ENCODE data around the gene EYS.
"Not testable (repeated sequence)": the region's sequence is repeated elsewhere in the genome, so short reads cannot be mapped to it uniquely, and the experiment has no call there.

The EYS gene

DNA sequence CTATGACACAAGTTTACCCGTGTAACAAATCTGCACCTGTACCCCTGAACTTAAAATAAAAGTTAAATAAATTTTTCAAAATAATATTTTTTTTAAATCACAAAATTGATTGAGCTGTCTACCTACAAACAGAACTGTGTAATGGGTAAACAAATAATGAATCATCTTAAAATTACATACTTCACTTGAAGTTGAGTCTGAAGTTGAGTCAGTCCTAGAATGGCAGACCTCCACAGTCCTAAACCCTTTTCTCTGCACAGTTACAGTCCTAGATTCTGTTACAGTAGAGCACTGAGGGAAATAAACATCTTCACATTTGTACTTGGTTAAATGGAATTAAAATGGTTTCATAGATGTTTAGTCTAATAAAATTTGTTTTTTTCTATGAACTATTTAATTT, 1190.6 kb downstream of the EYS start:
- no peak for DNase-seq
- Mint-ChIP-seq H3K36me3 (no peaks in the 10 kb centered on the region), H3K27me3 (no peaks in the 10 kb centered on the region), H3K27ac (no peak overlapping the region), H3K4me3 (no peak overlapping the region), H3K9me3 (peaks cover 9% of the 10 kb centered on the region), H3K4me1 (no peaks in the 10 kb centered on the region)
- CTCF ChIA-PET = no interaction called here

DNA sequence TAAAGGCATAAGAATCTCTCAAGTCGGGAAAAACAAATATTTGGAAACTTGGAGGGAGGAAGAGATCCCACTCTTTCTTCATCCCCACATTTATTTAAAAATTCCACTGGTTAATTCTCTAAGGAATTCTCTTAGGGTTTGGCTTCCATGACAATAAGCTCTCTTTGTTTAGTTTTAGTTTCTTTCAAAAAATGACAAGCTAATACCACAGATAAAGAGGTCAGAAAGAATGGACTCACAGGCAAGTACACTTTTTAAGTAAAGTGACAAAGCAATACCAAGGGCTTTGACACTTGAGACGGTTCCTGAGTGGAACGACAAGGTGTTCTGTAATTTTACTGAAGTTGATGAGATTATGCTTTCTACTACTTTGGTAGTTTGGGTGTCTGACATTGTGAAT, 1199.4 kb downstream of the EYS start:
- Mint-ChIP-seq H3K4me1 (no peaks in the 10 kb centered on the region), H3K36me3 (no peaks in the 10 kb centered on the region), H3K27me3 (no peaks in the 10 kb centered on the region), H3K4me3 (no peak overlapping the region), H3K27ac (no peak overlapping the region), H3K9me3 (peaks cover 8% of the 10 kb centered on the region)
- CTCF ChIA-PET = no interaction called here
- DNase-seq = no peak

DNA sequence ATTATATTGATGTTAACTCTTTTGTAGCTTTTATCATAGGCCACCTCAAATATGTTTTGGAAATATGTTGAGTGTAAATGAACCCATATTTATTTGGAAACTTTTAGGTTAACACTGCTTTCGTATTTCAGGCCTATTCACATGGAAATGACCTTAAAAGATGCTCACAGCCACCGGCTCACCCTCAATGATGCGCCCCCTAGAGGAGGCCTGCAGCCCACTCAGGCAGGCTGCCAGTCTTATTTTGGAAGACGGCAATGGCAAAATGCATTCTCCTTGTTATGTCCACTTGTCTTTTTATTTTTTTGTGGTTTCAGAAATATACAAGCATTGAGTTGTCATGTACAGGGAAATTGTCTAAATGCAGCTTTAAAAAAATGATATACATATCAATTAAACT, 1201.7 kb downstream of the EYS start:
- no peak overlapping the region for H3K4me3 Mint-ChIP-seq

DNA sequence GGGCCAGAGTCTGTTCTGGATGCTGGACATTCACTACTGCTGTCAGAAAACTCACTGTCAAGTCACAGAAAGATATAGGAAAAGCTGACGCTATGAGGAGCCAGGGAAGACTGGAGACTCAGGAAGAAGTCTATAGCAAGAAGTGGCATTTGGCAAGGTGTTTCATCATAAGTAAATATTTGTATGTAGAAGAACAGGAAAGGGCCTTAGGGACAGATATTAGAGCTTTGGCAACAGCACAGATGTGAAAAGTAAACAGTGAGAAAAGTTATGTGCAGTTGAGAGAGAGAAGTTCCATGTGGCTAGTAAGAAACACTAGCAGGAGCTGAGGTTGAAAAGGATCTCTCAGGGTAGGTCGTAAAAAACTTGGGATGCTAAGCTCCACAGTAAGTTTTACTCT, 1202.5 kb downstream of the EYS start:
- H3K4me3 Mint-ChIP-seq = no peak overlapping the region
- DNase-seq = no peak
- no peaks in the 10 kb centered on the region for H3K4me1 Mint-ChIP-seq
- no peaks in the 10 kb centered on the region for H3K36me3 Mint-ChIP-seq
- H3K9me3 Mint-ChIP-seq = peaks cover 6% of the 10 kb centered on the region
- no peak overlapping the region for H3K27ac Mint-ChIP-seq
- H3K27me3 Mint-ChIP-seq = no peaks in the 10 kb centered on the region
- CTCF ChIA-PET = no interaction called here

More for the DNA sequence above, 1201.7 kb downstream of the EYS start:
- no peak overlapping the region for H3K27ac Mint-ChIP-seq
- peaks cover 6% of the 10 kb centered on the region for H3K9me3 Mint-ChIP-seq
- no peak for DNase-seq
- no peaks in the 10 kb centered on the region for H3K4me1 Mint-ChIP-seq
- CTCF ChIA-PET = interaction anchor here (0.6 kb wide), 1 partner anchor 22 kb away, joined by 4 read pairs; no protein-coding TSS in a partner anchor
- H3K27me3 Mint-ChIP-seq = no peaks in the 10 kb centered on the region
- H3K36me3 Mint-ChIP-seq = no peaks in the 10 kb centered on the region

DNA sequence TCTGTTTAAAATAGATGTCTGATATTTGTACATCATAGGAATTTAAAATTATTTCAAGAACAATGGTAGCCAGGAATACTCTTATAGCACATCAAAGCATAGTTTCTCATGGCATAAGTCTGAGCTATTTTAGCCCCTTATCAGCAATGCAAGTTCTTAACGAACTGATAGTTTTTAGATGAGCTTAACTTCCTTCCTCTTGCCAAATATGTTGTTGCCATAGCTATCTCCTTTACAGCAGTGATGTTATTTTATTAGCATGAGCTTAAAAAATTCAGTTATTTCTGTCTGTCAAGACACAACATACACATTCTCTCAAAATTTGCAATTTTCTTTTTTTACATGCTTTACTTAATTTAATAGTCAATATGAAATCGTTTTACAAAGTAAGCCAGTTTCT, 1204.2 kb downstream of the EYS start:
- H3K27me3 Mint-ChIP-seq = no peaks in the 10 kb centered on the region
- H3K9me3 Mint-ChIP-seq = peaks cover 6% of the 10 kb centered on the region
- DNase-seq = no peak
- no peaks in the 10 kb centered on the region for H3K4me1 Mint-ChIP-seq
- no peak overlapping the region for H3K27ac Mint-ChIP-seq
- no peak overlapping the region for H3K4me3 Mint-ChIP-seq
- no peaks in the 10 kb centered on the region for H3K36me3 Mint-ChIP-seq
- CTCF ChIA-PET = no interaction called here

DNA sequence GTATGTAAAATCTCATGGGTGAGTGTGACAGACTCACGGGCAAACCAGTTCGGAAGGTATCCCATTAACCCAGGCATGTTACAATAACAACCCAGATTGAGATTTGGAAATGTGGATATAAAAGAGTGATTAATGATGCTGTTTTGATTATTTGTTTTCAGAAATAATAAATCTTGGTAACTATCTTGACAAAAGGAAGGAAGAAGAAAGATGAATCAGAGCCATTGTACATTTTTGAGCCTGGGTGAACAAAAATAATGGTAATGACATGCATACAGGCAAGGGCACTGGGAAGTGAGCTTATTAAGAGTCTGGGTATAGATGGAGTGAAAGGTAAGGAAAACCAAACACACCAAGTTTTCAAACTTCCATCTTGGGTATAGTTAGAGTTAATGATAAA, 1209.4 kb downstream of the EYS start:
- Mint-ChIP-seq H3K27me3 (no peaks in the 10 kb centered on the region), H3K4me3 (no peak overlapping the region), H3K9me3 (no peaks in the 10 kb centered on the region), H3K36me3 (no peaks in the 10 kb centered on the region), H3K27ac (no peak overlapping the region), H3K4me1 (no peaks in the 10 kb centered on the region)
- DNase-seq = no peak
- CTCF ChIA-PET = no interaction called here

DNA sequence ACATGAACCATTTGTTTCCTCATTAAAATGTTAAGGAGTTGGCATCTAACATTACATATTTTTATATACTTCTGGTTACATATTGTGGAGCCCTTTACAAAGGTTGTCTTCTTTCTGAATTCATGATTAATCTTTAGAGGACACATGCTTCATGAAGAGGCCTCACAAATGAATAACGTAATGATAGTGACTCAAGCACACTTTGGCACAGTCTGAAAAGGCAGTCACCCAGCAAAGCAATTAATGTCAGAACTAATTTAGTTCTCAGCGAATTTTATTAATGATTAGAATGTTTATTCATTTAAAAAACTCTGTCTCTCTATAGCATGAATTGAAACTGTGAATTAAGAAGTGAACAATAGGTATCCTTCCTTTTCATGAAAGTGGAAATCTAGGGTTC, 1217.3 kb downstream of the EYS start:
- H3K27ac Mint-ChIP-seq = no peak overlapping the region

DNA sequence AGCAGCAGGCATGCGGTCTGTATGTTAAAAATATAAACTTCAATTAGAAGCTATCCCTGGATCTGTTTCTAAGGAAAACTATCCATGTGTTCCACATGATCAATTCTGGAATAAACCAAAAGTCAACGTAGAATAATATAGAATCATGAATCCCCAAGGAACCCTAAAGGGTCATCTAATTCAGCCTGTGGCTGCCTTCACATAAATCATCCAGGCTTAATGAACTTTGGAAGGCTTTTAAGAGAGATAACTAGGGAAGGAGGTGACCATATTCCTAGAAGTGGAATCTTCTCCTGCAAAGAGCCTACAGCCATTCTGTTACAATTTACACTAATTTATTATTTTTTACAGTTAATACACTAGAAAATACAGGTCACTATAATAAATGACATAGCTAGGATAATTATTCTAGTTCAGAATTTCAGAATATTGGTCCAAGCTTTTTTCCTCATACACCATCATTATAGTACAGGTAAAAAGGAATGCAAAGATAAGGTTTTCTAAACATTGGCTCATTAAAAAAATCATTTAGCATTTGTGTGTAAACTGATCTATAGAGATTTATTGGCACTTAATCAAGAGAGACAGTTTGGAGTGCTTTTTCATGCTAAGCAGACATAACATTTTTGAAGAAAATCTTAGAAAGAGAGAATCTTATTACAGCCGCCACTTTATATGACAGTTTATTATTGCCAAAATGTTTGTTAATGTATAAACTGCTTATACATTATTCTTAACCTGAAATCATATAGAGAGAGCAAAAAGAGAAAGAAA, 1220.3 kb downstream of the EYS start:
- CTCF ChIA-PET = no interaction called here
- no peaks in the 10 kb centered on the region for H3K27me3 Mint-ChIP-seq

More for the DNA sequence above, 1217.3 kb downstream of the EYS start:
- no peaks in the 10 kb centered on the region for H3K4me1 Mint-ChIP-seq
- H3K4me3 Mint-ChIP-seq = no peak overlapping the region
- H3K9me3 Mint-ChIP-seq = no peaks in the 10 kb centered on the region
- H3K36me3 Mint-ChIP-seq = no peaks in the 10 kb centered on the region
- CTCF ChIA-PET = no interaction called here
- no peaks in the 10 kb centered on the region for H3K27me3 Mint-ChIP-seq
- DNase-seq = no peak

DNA sequence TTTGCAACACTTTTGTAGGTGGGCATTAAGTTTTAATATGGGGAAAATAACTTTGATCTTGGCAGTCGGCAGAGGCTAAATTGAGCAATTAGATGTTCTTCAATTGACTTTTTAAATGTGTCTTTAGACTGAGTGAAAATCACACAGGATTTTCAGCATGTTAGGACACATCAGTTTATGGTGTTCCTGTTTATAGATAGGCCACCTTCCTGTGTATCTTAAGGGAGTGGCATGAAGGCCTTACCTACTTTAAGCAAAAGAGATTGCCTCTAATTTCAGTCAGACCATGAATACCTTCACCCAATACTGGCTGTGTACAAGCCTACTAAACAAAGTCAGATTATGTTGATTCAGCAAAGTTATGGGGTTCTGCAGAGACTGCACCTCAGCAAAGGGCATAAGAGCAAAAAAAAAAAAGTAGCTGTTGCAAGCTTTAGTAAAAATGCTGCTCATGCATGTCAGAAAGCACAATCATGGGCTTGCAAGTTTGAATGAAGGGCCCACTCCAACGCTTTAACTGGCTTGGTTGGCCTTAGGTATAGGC, 1223.0 kb downstream of the EYS start:
- Mint-ChIP-seq H3K4me3 (no peak overlapping the region), H3K36me3 (no peaks in the 10 kb centered on the region)
- CTCF ChIA-PET = no interaction called here

More for the DNA sequence above, 1220.3 kb downstream of the EYS start:
- no peaks in the 10 kb centered on the region for H3K4me1 Mint-ChIP-seq
- no peaks in the 10 kb centered on the region for H3K36me3 Mint-ChIP-seq
- DNase-seq = no peak
- no peak overlapping the region for H3K27ac Mint-ChIP-seq
- H3K9me3 Mint-ChIP-seq = no peaks in the 10 kb centered on the region
- no peak overlapping the region for H3K4me3 Mint-ChIP-seq

DNA sequence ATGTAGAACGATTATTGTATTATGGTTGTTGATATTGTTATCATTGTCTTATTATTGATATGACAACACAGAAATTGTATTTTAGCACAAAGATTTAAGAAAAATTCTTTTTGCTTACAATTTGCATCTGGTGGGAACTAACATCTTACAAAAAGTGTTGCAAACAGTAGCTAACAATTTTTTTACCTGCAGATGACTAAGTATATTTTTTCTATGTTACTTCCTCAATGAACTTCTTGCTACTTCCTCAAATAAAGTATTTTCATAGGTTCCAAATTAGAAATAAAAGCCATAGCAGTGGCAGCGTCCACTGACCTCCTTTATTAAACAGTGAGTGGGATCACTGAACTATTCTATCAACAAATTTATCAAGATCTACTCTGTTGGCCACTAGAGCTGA, 1224.4 kb downstream of the EYS start:
- H3K27me3 Mint-ChIP-seq = no peaks in the 10 kb centered on the region
- CTCF ChIA-PET = no interaction called here

More for the DNA sequence above, 1223.0 kb downstream of the EYS start:
- no peaks in the 10 kb centered on the region for H3K9me3 Mint-ChIP-seq
- H3K27me3 Mint-ChIP-seq = no peaks in the 10 kb centered on the region
- H3K27ac Mint-ChIP-seq = no peak overlapping the region
- DNase-seq = no peak
- no peaks in the 10 kb centered on the region for H3K4me1 Mint-ChIP-seq

DNA sequence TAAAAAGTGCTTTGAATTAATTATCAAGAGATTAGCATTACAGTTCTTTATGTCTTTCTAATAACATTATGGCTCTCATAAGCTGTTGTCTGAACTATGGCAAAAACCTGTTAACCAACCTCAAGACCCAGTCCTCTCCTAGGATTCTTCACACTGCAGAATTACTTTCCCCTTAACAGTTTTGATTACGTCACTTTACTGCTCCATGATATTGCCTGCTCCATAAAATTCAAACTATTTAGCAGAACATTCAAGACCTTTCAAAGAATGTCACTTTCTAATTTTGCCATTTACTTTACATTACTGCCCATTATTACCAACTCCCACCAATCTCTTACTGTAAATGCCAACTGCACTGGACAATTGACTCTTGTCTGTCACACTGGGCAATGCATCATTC, 1227.9 kb downstream of the EYS start:
- Mint-ChIP-seq H3K4me3 (no peak overlapping the region), H3K4me1 (no peaks in the 10 kb centered on the region), H3K27me3 (no peaks in the 10 kb centered on the region), H3K36me3 (no peaks in the 10 kb centered on the region), H3K9me3 (no peaks in the 10 kb centered on the region), H3K27ac (no peak overlapping the region)
- CTCF ChIA-PET = no interaction called here
- no peak for DNase-seq

More for the DNA sequence above, 1224.4 kb downstream of the EYS start:
- Mint-ChIP-seq H3K36me3 (no peaks in the 10 kb centered on the region), H3K4me1 (no peaks in the 10 kb centered on the region), H3K27ac (no peak overlapping the region), H3K4me3 (no peak overlapping the region), H3K9me3 (no peaks in the 10 kb centered on the region)
- no peak for DNase-seq

DNA sequence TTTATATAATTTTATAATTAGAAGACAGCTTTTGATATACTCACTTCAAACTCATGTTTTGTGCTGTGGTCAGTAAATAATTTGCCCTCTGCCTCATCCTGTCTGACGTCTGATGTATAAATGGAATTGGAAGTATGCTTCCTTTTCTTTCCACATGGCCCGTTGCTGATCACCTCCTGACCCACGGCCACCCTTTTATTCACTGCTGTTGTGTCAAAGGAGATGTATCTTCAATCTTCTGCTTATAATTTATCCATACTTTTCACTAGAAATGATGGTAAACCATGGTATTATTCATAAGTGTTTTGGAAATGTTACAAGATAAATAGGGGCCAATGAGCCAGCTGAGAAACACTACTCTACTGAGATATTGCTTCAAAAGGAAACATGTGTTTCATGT, 1229.6 kb downstream of the EYS start:
- Mint-ChIP-seq H3K4me1 (no peaks in the 10 kb centered on the region), H3K36me3 (no peaks in the 10 kb centered on the region), H3K27ac (no peak overlapping the region), H3K9me3 (no peaks in the 10 kb centered on the region), H3K27me3 (no peaks in the 10 kb centered on the region), H3K4me3 (no peak overlapping the region)
- no peak for DNase-seq
- CTCF ChIA-PET = no interaction called here

DNA sequence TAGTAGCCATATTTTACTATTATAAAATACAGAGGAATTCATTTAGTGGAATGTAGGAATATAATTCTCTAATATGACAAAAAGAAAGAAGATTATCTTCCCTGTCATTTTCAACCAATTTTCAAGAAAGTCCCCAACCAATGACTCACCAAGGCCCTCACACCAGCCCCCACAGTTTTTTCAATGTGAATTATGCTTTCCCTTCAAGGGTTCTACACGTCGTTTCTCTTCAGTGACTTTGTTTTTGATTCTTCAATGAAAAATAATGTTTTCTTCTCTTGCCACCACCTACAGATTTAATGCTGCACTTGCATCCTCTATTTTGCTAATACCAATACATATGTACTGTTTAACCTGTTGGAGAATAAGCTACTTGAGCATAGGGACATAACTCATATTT, 1230.1 kb downstream of the EYS start:
- H3K9me3 Mint-ChIP-seq = no peaks in the 10 kb centered on the region

DNA sequence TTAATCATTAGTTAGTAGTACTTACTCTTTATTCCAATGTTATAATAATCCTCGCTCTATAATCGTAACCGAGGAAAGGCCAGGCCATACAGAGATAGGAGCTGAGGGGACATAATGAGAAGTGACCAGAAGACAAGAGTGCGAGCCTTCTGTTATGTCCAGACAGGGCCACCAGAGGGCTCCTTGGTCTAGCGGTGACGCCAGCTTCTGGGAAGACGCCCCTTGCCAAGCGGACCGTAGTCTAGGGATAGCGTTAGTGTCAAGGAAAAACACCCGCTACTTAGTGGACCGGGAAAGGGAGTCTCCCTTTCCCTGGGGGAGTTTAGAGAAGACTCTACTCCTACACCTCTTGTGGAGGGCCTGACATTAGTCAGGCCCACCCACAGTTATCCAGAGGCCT, 1237.6 kb downstream of the EYS start:
- CTCF ChIA-PET = not testable (repeated sequence)

More for the DNA sequence above, 1230.1 kb downstream of the EYS start:
- Mint-ChIP-seq H3K27ac (no peak overlapping the region), H3K36me3 (no peaks in the 10 kb centered on the region), H3K4me3 (no peak overlapping the region), H3K27me3 (no peaks in the 10 kb centered on the region), H3K4me1 (no peaks in the 10 kb centered on the region)
- DNase-seq = no peak
- CTCF ChIA-PET = no interaction called here

DNA sequence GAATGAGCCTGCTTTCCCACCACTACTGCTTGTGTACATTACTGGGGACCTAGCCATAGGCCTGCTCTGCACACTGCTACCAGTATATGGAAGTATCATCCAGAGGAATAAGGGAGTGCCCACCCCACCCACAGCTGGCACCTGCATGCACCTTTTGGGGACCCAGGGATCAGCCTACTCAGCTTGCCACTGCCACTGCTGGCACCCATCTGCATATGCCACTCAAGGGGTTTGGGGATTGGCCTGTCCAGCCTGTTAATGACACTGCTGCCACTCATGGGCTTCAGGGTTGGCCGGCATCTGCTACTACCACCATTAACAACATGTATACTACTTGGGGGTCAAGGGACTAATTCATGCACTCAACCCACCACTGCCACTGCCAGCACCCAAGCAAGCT, 1239.4 kb downstream of the EYS start:
- Mint-ChIP-seq H3K27ac (no peak overlapping the region), H3K9me3 (peaks cover 15% of the 10 kb centered on the region), H3K36me3 (no peaks in the 10 kb centered on the region), H3K4me1 (no peaks in the 10 kb centered on the region), H3K4me3 (no peak overlapping the region), H3K27me3 (no peaks in the 10 kb centered on the region)
- no peak for DNase-seq
- CTCF ChIA-PET = interaction anchor here (0.5 kb wide), 1 partner anchor 396 kb away, joined by 4 read pairs; no protein-coding TSS in a partner anchor

More for the DNA sequence above, 1237.6 kb downstream of the EYS start:
- H3K36me3 Mint-ChIP-seq, H3K27ac Mint-ChIP-seq, H3K4me1 Mint-ChIP-seq, H3K27me3 Mint-ChIP-seq, H3K4me3 Mint-ChIP-seq, DNase-seq: not testable (repeated sequence)
- H3K9me3 Mint-ChIP-seq = peaks cover 15% of the 10 kb centered on the region

Data from activated naive CD4-positive, alpha-beta T cell treated with anti-CD3 and anti-CD28 coated beads, Interleukin-2, amount 10 ng/mL, durations not matched to agents 7 days and 5 days (primary cell).